ENCODE results near the gene NR2F2. TPM values are rescaled to one million over a fixed set of nuclear protein-coding genes. Genes with fewer than 3 reads are reported as not detected.
"Not testable (repeated sequence)": the region's sequence is repeated elsewhere in the genome, so short reads cannot be mapped to it uniquely, and the experiment has no call there.

NR2F2 gene
- total and polyA plus RNA-seq, 4 donors = 15.0 to 73.5 (median 35.4) TPM

- no peak for TF ChIP-seq CTCF (IDR thresholded peaks at IDR 0.05; ENCODE audit: control extremely low read depth, extremely low read depth)
- no peak overlapping the region for H3K9ac ChIP-seq (ENCODE audit: insufficient read depth in 1 of 2, low read length in 2 of 2)
- H3K27ac ChIP-seq (ENCODE audit: low read depth in 1 of 2, low read length in 1 of 2) = no peak overlapping the region
- DNase-seq = no peak
- peaks cover 0 to 22% (median 4%) of the 10 kb centered on the region in 5 donors for H3K4me1 ChIP-seq (ENCODE audit: control insufficient read depth in 5 of 5, insufficient read depth in 5 of 5, low read length in 5 of 5)
- whole genome bisulfite sequencing, 2 donors = 36 to 65% methylated on average over 22 of the region's 22 CpGs
- no peaks in the 10 kb centered on the region for H3K36me3 ChIP-seq (ENCODE audit: control insufficient read depth in 4 of 4, insufficient read depth in 4 of 4, low read length in 4 of 4)
- no peak overlapping the region for H3K4me3 ChIP-seq
- peaks cover 0 to 58% (median 33%) of the 10 kb centered on the region in 3 donors for H3K27me3 ChIP-seq (ENCODE audit: control insufficient read depth in 3 of 3, insufficient read depth in 3 of 3, low read length in 2 of 3)
- H3K9me3 ChIP-seq (ENCODE audit: control insufficient read depth in 4 of 4, insufficient read depth in 3 of 4, low read length in 3 of 4) = peaks cover 0 to 17% (median 0%) of the 10 kb centered on the region in 4 donors
- no peak for ATAC-seq (ENCODE audit: insufficient read depth, low FRiP score)
Measured at GRCh38 chr15:96369825-96370621, 39.5 kb downstream of the NR2F2 start.

GRCh38 chr15:96372554-96372953 is 42.1 kb downstream of the NR2F2 start:
- H3K27ac ChIP-seq (ENCODE audit: low read depth in 1 of 2, low read length in 1 of 2) = no peak overlapping the region
- ATAC-seq (ENCODE audit: insufficient read depth, low FRiP score) = no peak
- peaks cover 0 to 32% (median 13%) of the 10 kb centered on the region in 3 donors for H3K27me3 ChIP-seq (ENCODE audit: control insufficient read depth in 3 of 3, insufficient read depth in 3 of 3, low read length in 2 of 3)
- H3K4me1 ChIP-seq (ENCODE audit: control insufficient read depth in 5 of 5, insufficient read depth in 5 of 5, low read length in 5 of 5) = peaks cover 0 to 10% (median 1%) of the 10 kb centered on the region in 5 donors
- no peak for DNase-seq
- H3K9me3 ChIP-seq (ENCODE audit: control insufficient read depth in 4 of 4, insufficient read depth in 3 of 4, low read length in 3 of 4) = peaks cover 0 to 9% (median 0%) of the 10 kb centered on the region in 4 donors
- H3K36me3 ChIP-seq (ENCODE audit: control insufficient read depth in 4 of 4, insufficient read depth in 4 of 4, low read length in 4 of 4) = no peaks in the 10 kb centered on the region
- H3K9ac ChIP-seq (ENCODE audit: insufficient read depth in 1 of 2, low read length in 2 of 2) = no peak overlapping the region
- no peak for TF ChIP-seq CTCF (IDR thresholded peaks at IDR 0.05; ENCODE audit: control extremely low read depth, extremely low read depth)
- H3K4me3 ChIP-seq = no peak overlapping the region
- 81 to 88% methylated on average over 2 of the region's 2 CpGs for WGBS, 2 donors

GRCh38 chr15:96374499-96374898 is 44.0 kb downstream of the NR2F2 start:
- H3K9ac ChIP-seq (ENCODE audit: insufficient read depth in 1 of 2, low read length in 2 of 2) = no peak overlapping the region
- TF ChIP-seq CTCF (IDR thresholded peaks at IDR 0.05; ENCODE audit: control extremely low read depth, extremely low read depth) = no peak
- peaks cover 0 to 5% (median 0%) of the 10 kb centered on the region in 4 donors for H3K9me3 ChIP-seq (ENCODE audit: control insufficient read depth in 4 of 4, insufficient read depth in 3 of 4, low read length in 3 of 4)
- H3K36me3 ChIP-seq (ENCODE audit: control insufficient read depth in 4 of 4, insufficient read depth in 4 of 4, low read length in 4 of 4) = no peaks in the 10 kb centered on the region
- H3K4me3 ChIP-seq = no peak overlapping the region
- 71 to 76% methylated on average over 5 of the region's 5 CpGs for WGBS, 2 donors
- H3K27me3 ChIP-seq (ENCODE audit: control insufficient read depth in 3 of 3, insufficient read depth in 3 of 3, low read length in 2 of 3) = peaks cover 0 to 15% (median 4%) of the 10 kb centered on the region in 3 donors
- H3K4me1 ChIP-seq (ENCODE audit: control insufficient read depth in 5 of 5, insufficient read depth in 5 of 5, low read length in 5 of 5) = no peaks in the 10 kb centered on the region
- ATAC-seq (ENCODE audit: insufficient read depth, low FRiP score) (no peak), DNase-seq (peak in 2 of 3 donors; percentile 35 to 68)
- H3K27ac ChIP-seq (ENCODE audit: low read depth in 1 of 2, low read length in 1 of 2) = no peak overlapping the region

GRCh38 chr15:96379592-96379991 is 49.1 kb downstream of the NR2F2 start:
- H3K9me3 ChIP-seq (ENCODE audit: control insufficient read depth in 4 of 4, insufficient read depth in 3 of 4, low read length in 3 of 4); H3K27me3 ChIP-seq (ENCODE audit: control insufficient read depth in 3 of 3, insufficient read depth in 3 of 3, low read length in 2 of 3); ATAC-seq (ENCODE audit: insufficient read depth, low FRiP score); H3K36me3 ChIP-seq (ENCODE audit: control insufficient read depth in 4 of 4, insufficient read depth in 4 of 4, low read length in 4 of 4); H3K9ac ChIP-seq (ENCODE audit: insufficient read depth in 1 of 2, low read length in 2 of 2); H3K27ac ChIP-seq (ENCODE audit: low read depth in 1 of 2, low read length in 1 of 2); H3K4me1 ChIP-seq (ENCODE audit: control insufficient read depth in 5 of 5, insufficient read depth in 5 of 5, low read length in 5 of 5); DNase-seq; H3K4me3 ChIP-seq: not testable (repeated sequence)
- WGBS, 2 donors = 84 to 88% methylated on average over 1 of the region's 2 CpGs
